GM18507 (cell line): ENCODE data around the gene CALR.
"Not testable (repeated sequence)": the region's sequence is repeated elsewhere in the genome, so short reads cannot be mapped to it uniquely, and the experiment has no call there.

Source experiments
- DNase-seq: peaks from one replicate; pipeline ENCODE4 v3.0.0; 2011; ENCODE audit warnings: low read depth; ENCODE audit not compliant: insufficient read length; ENCODE audit errors: extremely low spot score
- FAIRE-seq: peaks from 2 replicates; lab custom pipeline; 2011; peaks lifted over from hg19 to GRCh38; lab: Jason Lieb, UNC

CALR gene

GRCh38 chr19:12949363-12950283, 11.2 kb downstream of the CALR start:
- DNase-seq, result no peak

GRCh38 chr19:12952050-12952449, 13.6 kb downstream of the CALR start:
- not testable (repeated sequence) for FAIRE-seq, DNase-seq

More at GRCh38 chr19:12949363-12950283, 11.2 kb downstream of the CALR start:
- FAIRE-seq, result no peak

DNA sequence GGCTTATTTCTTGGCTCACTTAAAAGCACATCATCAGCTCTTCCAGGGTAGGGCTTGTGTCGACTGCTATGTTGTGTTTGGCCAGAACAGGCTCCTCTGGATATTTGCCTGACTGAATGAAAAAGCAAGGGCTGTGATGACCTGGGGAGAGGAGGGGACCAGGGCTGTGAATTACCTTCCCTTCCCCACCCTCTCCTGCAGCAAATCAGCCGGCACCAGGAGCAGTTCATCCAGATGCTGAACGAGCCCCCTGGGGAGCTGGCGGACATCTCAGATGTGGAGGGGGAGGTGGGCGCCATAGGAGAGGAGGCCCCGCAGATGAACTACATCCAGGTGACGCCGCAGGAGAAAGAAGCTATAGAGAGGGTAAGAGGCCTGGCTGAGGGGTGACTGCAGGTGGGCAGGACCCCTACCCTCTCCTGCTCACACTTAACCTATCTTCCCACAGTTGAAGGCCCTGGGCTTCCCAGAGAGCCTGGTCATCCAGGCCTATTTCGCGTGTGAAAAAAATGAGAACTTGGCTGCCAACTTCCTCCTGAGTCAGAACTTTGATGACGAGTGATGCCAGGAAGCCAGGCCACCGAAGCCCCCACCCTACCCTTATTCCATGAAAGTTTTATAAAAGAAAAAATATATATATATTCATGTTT, 14.2 kb downstream of the CALR start:
- no peak for DNase-seq
- no peak for FAIRE-seq

DNA sequence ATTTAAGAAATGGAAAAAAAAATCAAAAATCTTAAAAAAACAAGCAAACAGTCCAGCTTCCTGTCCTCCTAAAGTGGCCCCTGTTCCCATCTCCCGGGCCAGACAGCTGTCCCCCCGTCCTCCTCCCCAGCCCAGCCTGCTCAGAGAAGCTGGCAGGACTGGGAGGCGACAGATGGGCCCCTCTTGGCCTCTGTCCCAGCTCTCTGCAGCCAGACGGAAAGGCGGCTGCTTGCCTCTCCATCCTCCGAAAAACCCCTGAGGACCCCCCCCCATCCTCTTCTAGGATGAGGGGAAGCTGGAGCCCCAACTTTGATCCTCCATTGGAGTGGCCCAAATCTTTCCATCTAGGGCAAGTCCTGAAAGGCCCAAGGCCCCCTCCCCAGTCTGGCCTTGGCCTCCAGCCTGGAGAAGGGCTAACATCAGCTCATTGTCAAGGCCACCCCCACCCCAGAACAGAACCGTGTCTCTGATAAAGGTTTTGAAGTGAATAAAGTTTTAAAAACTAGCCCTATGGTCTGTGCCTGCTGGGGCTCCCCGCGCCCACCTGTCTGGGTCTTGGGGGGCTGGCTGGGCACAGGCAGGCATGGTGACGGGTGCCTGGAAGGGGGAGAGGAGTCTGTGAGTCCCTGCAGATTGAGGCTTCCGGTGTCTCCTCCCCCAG, 14.9 kb downstream of the CALR start:
- FAIRE-seq (no peak), DNase-seq (no peak)

DNA sequence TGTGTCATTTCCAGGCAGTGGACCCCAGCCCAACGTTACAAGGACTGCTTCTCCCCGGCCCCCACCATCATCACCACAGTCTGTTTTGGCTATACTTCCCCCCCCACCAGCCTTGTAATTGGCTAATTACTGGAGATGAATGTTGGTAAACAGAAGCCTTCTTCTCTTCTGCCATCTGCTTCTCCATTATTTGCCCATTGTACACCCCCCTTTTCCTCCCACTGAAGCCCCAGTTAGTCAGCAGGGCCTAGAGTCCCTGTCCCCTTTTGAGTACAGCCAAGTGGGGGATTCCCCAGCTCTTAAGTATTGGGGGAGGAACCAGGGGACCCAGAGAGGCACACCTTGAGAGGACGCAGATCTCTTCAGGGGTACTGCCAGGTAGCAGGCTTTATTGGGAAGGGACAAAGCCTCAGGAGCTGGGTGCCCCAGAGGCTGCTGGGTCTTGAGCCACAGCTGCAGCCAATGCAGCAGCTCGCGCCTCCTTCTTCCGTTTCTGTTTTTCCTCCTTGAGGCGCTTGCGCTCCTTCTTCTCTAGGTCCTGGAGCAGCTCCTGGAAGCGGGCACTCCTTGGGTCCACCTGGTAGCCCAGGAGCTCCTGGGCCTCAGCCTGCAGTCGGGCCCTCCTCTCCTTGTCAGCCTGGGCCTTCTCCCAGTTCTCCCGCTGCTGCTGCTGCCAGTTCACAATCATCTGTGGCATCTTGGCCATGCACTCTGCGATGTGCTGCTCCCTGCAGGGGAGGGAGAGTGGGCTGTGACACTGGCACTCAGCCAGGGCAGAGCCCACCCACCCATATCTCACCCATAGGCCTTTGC, 15.6 kb downstream of the CALR start:
- DNase-seq, result no peak
- no peak for FAIRE-seq

- FAIRE-seq (no peak), DNase-seq (no peak)
Measured at GRCh38 chr19:12954612-12954962, 16.2 kb downstream of the CALR start.

DNA sequence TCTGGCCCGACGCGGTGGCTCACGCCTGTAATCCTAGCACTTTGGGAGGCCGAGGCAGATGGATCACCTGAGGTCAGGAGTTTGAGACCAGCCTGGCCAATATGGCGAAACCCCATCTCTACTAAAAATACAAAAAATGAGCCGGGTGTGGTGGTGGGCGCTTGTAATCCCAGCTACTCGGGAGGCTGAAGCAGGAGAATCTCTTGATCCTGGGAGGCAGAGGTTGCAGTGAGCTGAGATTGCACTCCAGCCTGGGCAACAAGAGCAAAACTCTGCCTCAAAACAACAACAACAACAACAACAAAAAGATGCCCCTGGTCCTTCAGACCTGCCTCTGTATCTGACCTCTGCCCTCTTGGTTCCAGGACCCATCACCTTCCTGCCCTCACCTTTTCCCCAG, 17.2 kb downstream of the CALR start:
- not testable (repeated sequence) for DNase-seq, FAIRE-seq

GRCh38 chr19:12955996-12956395, 17.6 kb downstream of the CALR start:
- FAIRE-seq (no peak), DNase-seq (no peak)

- peak; percentile 78 for FAIRE-seq
- peak; percentile 76 for DNase-seq
Measured at GRCh38 chr19:12956446-12957388, 18.3 kb downstream of the CALR start, which contains the start of gene GADD45GIP1. Gene GADD45GIP1 (minus strand): TSS chr19:12957223. CDS start chr19:12957212, 11 bp downstream.

DNA sequence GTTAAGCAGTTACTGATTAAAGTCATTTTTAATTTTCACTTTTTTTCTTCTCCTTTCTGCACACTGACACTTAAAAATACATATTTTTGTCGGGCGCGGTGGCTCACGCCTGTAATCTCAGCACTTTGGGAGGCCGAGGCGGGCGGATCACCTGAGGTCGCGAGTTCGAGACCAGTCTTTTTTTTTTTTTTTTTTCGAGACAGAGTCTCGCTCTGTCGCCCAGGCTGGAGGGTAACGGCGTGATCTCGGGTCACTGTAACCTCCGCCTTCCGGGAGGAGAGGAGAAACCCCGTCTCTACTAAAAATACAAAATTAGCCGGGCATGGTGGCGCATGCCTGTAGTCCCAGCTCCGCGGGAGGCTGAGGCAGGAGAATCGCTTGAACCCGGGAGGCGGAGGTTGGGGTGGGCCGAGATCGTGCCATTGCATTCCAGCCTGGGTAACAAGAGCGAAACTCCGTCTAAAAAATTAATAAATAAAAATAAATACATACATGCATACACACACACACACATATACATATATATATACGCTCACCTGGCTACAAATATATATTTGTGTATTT, 19.1 kb downstream of the CALR start:
- not testable (repeated sequence) for DNase-seq

DNA sequence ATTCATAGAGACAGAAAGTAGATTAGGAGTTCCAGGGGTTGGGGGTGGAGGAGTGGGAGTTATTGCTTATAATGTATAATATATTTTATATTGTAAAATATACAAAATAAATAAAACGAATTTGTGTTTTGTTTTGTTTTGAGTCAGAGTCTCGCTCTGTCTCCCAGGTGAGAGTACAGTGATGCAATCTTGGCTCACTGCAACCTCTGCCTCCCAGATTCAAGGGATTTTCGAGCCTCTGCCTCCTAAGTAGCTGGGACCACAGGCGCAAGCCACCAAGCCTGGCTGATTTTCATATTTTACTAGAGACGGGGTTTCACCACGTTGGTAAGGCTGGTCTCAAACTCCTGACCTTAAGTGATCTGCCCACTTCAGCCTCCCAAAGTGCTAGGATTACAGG, 21.1 kb downstream of the CALR start:
- no peak for DNase-seq
- FAIRE-seq, result no peak

More for the DNA sequence above, 19.1 kb downstream of the CALR start:
- not testable (repeated sequence) for FAIRE-seq

DNA sequence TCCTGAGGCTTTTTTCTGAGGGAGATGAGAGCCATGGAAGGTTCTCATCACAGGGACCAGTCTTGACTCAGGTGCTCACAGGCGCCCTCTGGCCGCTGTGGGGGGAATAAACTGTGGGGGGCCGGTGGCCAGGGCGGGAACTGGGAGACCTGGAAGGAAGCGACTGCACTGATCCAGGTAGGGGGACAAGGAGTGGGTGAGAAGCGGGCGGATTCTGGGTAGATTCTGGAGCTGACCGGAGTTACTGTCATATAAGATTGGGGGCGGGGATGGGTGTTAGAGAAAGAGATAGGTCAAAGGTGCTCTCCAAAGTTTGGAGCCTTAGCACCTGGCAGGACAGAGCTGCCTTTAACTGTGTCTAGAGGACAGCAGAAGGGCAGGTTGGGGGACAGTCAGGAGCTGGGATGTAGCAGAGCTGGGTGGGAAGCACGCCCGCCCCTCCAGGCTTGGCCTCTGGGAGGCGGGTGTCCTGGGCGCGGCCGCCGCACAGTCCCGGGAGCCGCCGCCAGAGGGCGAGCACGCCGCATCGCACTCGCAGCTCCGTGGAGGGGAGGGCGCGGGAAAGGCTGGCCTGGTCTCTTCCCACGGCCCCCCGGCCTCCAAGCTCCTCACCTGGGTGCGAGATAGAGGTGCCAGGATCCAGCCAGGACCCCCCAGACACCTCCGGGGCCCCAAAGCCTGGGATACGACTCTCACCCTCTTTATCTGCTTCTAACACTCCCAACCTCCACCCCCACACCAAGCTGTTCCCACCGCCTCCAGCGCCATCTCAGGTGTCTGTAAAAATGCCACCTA, 26.8 kb downstream of the CALR start:
- DNase-seq, result peak; percentile 75
- FAIRE-seq, result peak; percentile 81

- FAIRE-seq, result no peak
- no peak for DNase-seq
Measured at GRCh38 chr19:12965812-12966135, 27.4 kb downstream of the CALR start.

- DNase-seq, result no peak
- no peak for FAIRE-seq
Measured at GRCh38 chr19:12967907-12968306, 29.5 kb downstream of the CALR start.

DNA sequence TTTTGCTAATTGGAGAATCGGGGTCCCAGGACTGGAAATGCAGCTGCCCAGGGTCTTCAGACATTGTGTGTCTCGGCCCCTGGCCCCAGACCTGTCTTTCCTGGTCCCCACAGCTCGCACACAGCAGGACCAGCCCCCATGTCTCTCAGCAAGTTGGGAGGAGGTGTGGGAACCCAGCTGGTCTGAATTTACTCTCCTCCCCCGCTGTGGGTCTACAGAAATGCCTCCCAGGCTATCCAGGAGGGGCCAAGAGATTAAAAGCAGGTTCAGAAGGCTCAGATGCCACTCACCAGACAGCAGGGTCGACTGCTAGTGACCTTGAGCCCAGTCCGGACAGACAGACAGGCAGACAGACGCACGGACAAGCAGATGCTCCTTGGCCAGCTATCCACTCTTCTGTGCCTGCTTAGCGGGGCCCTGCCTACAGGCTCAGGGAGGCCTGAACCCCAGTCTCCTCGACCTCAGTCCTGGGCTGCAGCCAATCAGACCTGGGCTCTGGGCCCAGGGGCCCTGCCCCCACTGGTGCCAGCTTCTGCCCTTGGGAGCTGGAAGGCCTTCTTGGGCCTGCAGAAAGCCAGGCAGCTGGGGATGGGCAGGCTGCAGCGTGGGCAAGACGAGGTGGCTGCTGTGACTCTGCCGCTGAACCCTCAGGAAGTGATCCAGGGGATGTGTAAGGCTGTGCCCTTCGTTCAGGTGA, 31.0 kb downstream of the CALR start, which contains the start of gene DAND5:
DAND5 (plus strand) TSS at position 285 of the 697 bp plus-strand sequence; CDS start at position 370, 85 bp downstream.
- FAIRE-seq (no peak), DNase-seq (no peak)

DNA sequence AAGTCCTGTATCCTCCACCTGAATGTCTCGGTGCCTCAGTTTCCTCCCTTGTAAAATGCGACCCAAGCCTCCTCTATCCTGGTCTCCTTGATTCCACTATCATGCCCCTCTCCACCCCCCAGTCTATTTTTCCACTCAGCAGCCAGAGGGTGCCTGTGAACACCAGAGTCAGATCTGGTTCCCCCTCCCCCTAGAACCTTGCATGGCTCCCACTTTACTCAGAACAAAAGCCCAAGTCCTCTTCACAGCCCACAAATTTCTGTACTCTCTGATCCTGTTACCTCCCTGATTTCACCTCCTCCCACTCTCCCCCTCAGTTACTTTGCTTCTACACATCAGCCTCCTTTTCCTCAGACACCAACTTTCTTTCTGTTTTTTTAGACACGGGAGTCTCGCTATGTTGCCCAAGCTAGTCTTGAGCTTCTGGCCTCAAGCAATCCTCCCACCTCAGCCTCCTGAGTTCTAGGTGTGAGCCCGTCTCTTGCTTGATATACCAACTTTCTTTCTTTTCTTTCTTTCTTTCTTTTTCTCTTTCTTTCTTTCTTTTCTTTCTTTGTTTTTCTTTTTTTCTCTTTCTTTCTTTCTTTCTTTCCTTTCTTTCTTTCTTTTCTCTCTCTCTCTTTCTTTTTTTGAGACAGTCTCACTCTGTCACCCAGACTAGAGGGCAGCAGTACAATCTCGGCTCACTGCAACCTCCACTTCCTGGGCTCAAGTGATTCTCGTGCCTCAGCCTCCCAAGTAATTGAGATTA, 31.8 kb downstream of the CALR start:
- no peak for FAIRE-seq
- DNase-seq, result no peak
